GM06990 (cell line): ENCODE results near the gene SLC35F3.
"Not testable (repeated sequence)": the region's sequence is repeated elsewhere in the genome, so short reads cannot be mapped to it uniquely, and the experiment has no call there.

Experiments
- DNase-seq: peaks from one replicate; pipeline ENCODE4 v3.0.0-alpha.2; 2011; ENCODE audit not compliant: insufficient read length; ENCODE audit errors: extremely low read depth
- H3K27me3 ChIP-seq: replicated peaks from 2 replicates; pipeline ENCODE4 v1.6.0; 2011; ENCODE audit warnings: low read length; ENCODE audit not compliant: control insufficient read depth, insufficient read depth
- H3K36me3 ChIP-seq: 2 replicates; pipeline ENCODE4 v1.5.1; 2011; ENCODE audit warnings: low read length; ENCODE audit not compliant: control insufficient read depth, insufficient read depth
- H3K4me3 ChIP-seq: replicated peaks from 2 replicates; pipeline ENCODE4 v1.5.1; 2011; ENCODE audit warnings: low read depth, mild to moderate bottlenecking, control low read depth, low read length
- CTCF ChIP-seq: IDR thresholded peaks from 2 replicates; pipeline ENCODE4 v1.5.1; 2011; ENCODE audit warnings: low read length, control low read depth, mild to moderate bottlenecking, inconsistent platforms; ENCODE audit not compliant: insufficient read depth, poor library complexity, severe bottlenecking

The SLC35F3 gene

GRCh38 chr1:234208791-234209190 lies 304.3 kb downstream of the SLC35F3 start:
- H3K4me3 ChIP-seq, result no peak overlapping the region
- no peaks in the 10 kb centered on the region for H3K36me3 ChIP-seq
- no peak for DNase-seq
- TF ChIP-seq CTCF, result no peak
- no peaks in the 10 kb centered on the region; the same call in 1 of the 2 replicates for H3K27me3 ChIP-seq

- DNase-seq, result not testable (repeated sequence)
These were observed 306.0 kb downstream of the SLC35F3 start for GRCh38 chr1:234210429-234210828.

GRCh38 chr1:234211855-234212254 lies 307.4 kb downstream of the SLC35F3 start:
- not testable (repeated sequence) for H3K27me3 ChIP-seq, DNase-seq, H3K36me3 ChIP-seq, H3K4me3 ChIP-seq

More at GRCh38 chr1:234210429-234210828, 306.0 kb downstream of the SLC35F3 start:
- not testable (repeated sequence) for H3K36me3 ChIP-seq, H3K4me3 ChIP-seq, H3K27me3 ChIP-seq

- no peaks in the 10 kb centered on the region for H3K36me3 ChIP-seq
- H3K27me3 ChIP-seq, result no peaks in the 10 kb centered on the region
- DNase-seq, result no peak
- peak; percentile 84 for TF ChIP-seq CTCF
- H3K4me3 ChIP-seq, result no peak overlapping the region
These were observed 308.5 kb downstream of the SLC35F3 start for GRCh38 chr1:234212764-234213657.

GRCh38 chr1:234213658-234214128 lies 309.2 kb downstream of the SLC35F3 start:
- Histone ChIP-seq H3K4me3 (peak overlapping the region; percentile 63), H3K27me3 (no peaks in the 10 kb centered on the region), H3K36me3 (no peaks in the 10 kb centered on the region)
- no peak for DNase-seq
- no peak for TF ChIP-seq CTCF

GRCh38 chr1:234214129-234214910 lies 309.8 kb downstream of the SLC35F3 start:
- Histone ChIP-seq H3K36me3 (no peaks in the 10 kb centered on the region), H3K4me3 (peak overlapping the region; percentile 63)
- DNase-seq, result peak; percentile 63

More at GRCh38 chr1:234214129-234214910, 309.8 kb downstream of the SLC35F3 start:
- H3K27me3 ChIP-seq, result no peaks in the 10 kb centered on the region
- no peak for TF ChIP-seq CTCF
